Endodermal cell (in vitro differentiated cells): ENCODE measurements around the gene GABBR1. TPM values are rescaled to one million over a fixed set of nuclear protein-coding genes. Genes with fewer than 3 reads are reported as not detected.

Experiments used
- DNase-seq: peaks from one replicate; pipeline ENCODE4 v3.0.0-alpha.2; 2017
- H3K27ac ChIP-seq: 2 replicates; pipeline ENCODE4 v1.5.1; 2013; ENCODE audit warnings: mild to moderate bottlenecking, low read depth, low read length, moderate library complexity
- H3K27me3 ChIP-seq: 2 replicates; pipeline ENCODE4 v1.6.1; 2013; ENCODE audit warnings: mild to moderate bottlenecking, low read length, moderate library complexity; ENCODE audit not compliant: insufficient read depth, control insufficient read depth, poor library complexity, severe bottlenecking
- H3K36me3 ChIP-seq: 2 replicates; pipeline ENCODE4 v1.7.0; 2013; ENCODE audit warnings: mild to moderate bottlenecking, low read length, moderate library complexity; ENCODE audit not compliant: control insufficient read depth, insufficient read depth
- H3K4me1 ChIP-seq: one replicate; pipeline ENCODE4 v1.7.0; 2013; ENCODE audit warnings: low read length; ENCODE audit not compliant: control insufficient read depth, insufficient read depth
- H3K4me3 ChIP-seq: 2 replicates; pipeline ENCODE4 v1.5.1; 2013; ENCODE audit warnings: mild to moderate bottlenecking, low read length, moderate library complexity
- H3K9ac ChIP-seq: 2 replicates; pipeline ENCODE4 v1.6.1; 2013; ENCODE audit warnings: mild to moderate bottlenecking, low read length, moderate library complexity; ENCODE audit not compliant: poor library complexity, severe bottlenecking; ENCODE audit errors: extremely low read depth
- H3K9me3 ChIP-seq: 2 replicates; pipeline ENCODE4 v1.6.1; 2013; ENCODE audit warnings: mild to moderate bottlenecking, low read length, moderate library complexity; ENCODE audit not compliant: control insufficient read depth
- H3K27ac Mint-ChIP-seq: 2 replicates; pipeline ENCODE4 v1.8.0; 2020; ENCODE audit warnings: mixed read lengths
- H3K27me3 Mint-ChIP-seq: 2 replicates; pipeline ENCODE4 v1.8.0; 2021; ENCODE audit warnings: mild to moderate bottlenecking, mixed read lengths; ENCODE audit not compliant: insufficient read depth
- H3K36me3 Mint-ChIP-seq: 2 replicates; pipeline ENCODE4 v1.8.0; 2020; ENCODE audit warnings: low read depth, mixed read lengths
- H3K4me1 Mint-ChIP-seq: 2 replicates; pipeline ENCODE4 v1.8.0; 2020; ENCODE audit warnings: mixed read lengths
- H3K4me3 Mint-ChIP-seq: 2 replicates; pipeline ENCODE4 v1.8.0; 2020; ENCODE audit warnings: mild to moderate bottlenecking, moderate library complexity, mixed read lengths
- H3K9me3 Mint-ChIP-seq: 2 replicates; pipeline ENCODE4 v1.8.0; 2020; ENCODE audit warnings: mild to moderate bottlenecking, mixed read lengths
- CTCF ChIP-seq: fragments of 200-600 bp; sonication (generic); conservative IDR thresholded peaks from 2 replicates; pipeline ENCODE4 v1.5.0; 2021; ENCODE audit warnings: antibody characterized with exemption, mild to moderate bottlenecking
- WGBS, 2 experiments: methylation state at CpG; one replicate each; pipeline versions ENCODE4 v1.1.5 to v1.1.7; 2013; ENCODE audit warnings: missing lambda C conversion rate in 2 of 2, mixed read lengths in 1 of 2; ENCODE audit not compliant: insufficient coverage in 1 of 2, insufficient read length in 1 of 2; 5-methylcytosine and 5-hydroxymethylcytosine counted together
- long read RNA-seq, 4 experiments: library from polyadenylated mRNA in 2 of 4; library from RNA in 1 of 4; library from capped mRNA in 1 of 4; stranded (forward) in 3 of 4; unstranded in 1 of 4; transcript quantifications; one replicate each; pipeline ENCODE4 v2.0.0, GENCODE V29; 2020 to 2021; ENCODE audit warnings: inconsistent platforms in 1 of 4
- polyA plus RNA-seq, 2 experiments: library from polyadenylated mRNA; stranded (reverse); fragments of 50-300 nt; gene quantifications; one replicate each; pipeline ENCODE4 v1.2.3, GENCODE V29; 2013
- total RNA-seq, 2 donors: library from RNA; stranded (reverse); fragmentation: NEBNext Ultra II Directional in 1 of 2; extraction: Animal tissue kit (Norgen Biotek cat#: 25700) in 1 of 2; gene quantifications; 2 replicates in 1 of 2; 3 replicates in 1 of 2; pipeline ENCODE4 v1.2.1, GENCODE V29; 2021

The GABBR1 gene
- 10 to 100 TPM; 81.8 to 99.1 TPM for total RNA-seq
- polyA plus RNA-seq (2013, experiment 1 of 2): 59.1 TPM
- polyA plus RNA-seq (2013, experiment 2 of 2): 52.2 TPM
- long read RNA-seq, experiment 1, partial matches to known transcripts: 1 of 4 reads
- long read RNA-seq, experiment 1, other reads (novel, unspliced or antisense): 3 of 4 reads
- long read RNA-seq, experiment 2, partial matches to known transcripts: 17 of 27 reads
- long read RNA-seq, experiment 2, other reads (novel, unspliced or antisense): 10 of 27 reads
- long read RNA-seq, experiment 3, partial matches to known transcripts: 5 of 14 reads
- long read RNA-seq, experiment 3, other reads (novel, unspliced or antisense): 9 of 14 reads
- long read RNA-seq, experiment 4, partial matches to known transcripts: 0 of 1 reads
- long read RNA-seq, experiment 4, other reads (novel, unspliced or antisense): 1 of 1 reads

DNA sequence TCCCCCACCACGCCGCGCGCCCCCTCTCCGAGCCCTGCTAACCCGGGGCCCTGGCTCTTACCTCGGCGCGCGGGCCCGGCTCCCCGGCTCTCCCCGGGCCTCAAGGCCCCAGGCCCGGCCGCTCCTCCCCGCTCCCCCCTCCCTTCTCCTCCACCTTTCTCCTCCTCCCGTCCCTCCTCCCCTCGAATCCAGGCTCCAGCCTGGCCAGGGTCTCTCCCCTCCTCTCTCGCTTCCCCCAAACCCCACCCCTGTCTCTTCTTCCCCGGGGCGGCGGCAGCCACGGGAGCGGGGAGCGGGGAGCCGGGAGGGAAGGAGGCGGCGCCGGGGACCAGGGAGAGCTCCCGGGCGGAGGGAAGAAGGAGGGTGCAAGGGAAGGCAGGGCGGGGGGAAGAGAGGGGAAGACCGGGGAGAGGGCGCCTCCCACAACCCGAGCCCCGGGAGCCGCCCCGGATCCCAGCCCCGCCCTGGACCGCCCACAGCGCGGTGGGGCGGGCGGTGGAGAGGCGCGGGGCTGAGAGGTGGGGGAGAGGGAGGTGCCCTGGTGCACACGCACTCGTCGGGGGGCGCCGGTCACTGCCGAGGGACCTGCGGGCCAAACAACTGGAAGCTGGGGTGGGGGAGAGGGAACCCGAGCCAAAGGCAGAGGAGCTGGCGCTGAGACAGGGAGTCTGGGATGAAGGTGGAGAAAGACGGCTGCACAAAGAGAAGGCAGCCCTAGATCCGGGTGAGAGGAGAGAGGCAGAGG is at the start of gene GABBR1:
Gene GABBR1 (minus strand): TSS at position 395 of the 745 bp plus-strand sequence. CDS start 798 bp downstream, outside the sequence.
- Mint-ChIP-seq H3K4me1 (peaks cover 35% of the 10 kb centered on the region), H3K9me3 (no peaks in the 10 kb centered on the region), H3K4me3 (peak within 1 kb of the TSS; percentile 80), H3K27ac (peak within 1 kb of the TSS; percentile 77), H3K36me3 (no peaks in the 10 kb centered on the region), H3K27me3 (peaks cover 18% of the 10 kb centered on the region)
- Histone ChIP-seq H3K4me1 (no peaks in the 10 kb centered on the region), H3K27me3 (peaks cover 10% of the 10 kb centered on the region), H3K27ac (peak within 1 kb of the TSS; percentile 79), H3K36me3 (no peaks in the 10 kb centered on the region), H3K9ac (peak within 1 kb of the TSS; percentile 33), H3K9me3 (no peaks in the 10 kb centered on the region), H3K4me3 (peak within 1 kb of the TSS; percentile 92)
- WGBS, 2 experiments: 0% methylated on average over 9 to 56 of the region's 57 CpGs
- TF ChIP-seq CTCF: no peak
- DNase-seq: peak; percentile 95

DNA sequence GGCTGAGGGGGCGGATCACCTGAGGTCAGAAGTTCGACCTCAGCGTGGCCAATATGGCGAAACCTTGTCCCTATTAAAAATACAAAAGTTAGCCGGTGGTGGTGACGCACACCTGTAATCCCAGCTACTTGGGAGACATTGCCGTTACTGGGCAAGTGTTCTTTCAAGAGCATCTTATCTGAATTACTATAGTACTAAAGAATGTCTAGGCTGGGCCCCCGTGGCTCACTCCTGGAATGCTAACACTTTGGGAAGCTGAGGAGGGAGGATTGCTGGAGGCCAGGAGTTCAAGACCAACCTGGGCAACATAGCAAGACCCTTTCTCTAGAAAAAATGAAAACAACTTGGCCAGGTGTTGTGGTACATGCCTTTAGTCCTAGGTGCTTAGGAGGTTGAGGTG is 48.8 kb upstream of the GABBR1 start:
- Histone ChIP-seq H3K27ac (no peak overlapping the region), H3K4me3 (no peak overlapping the region), H3K4me1 (peaks cover 9% of the 10 kb centered on the region), H3K9ac (no peak overlapping the region), H3K27me3 (no peaks in the 10 kb centered on the region), H3K9me3 (peaks cover 10% of the 10 kb centered on the region), H3K36me3 (no peaks in the 10 kb centered on the region)
- no peak for TF ChIP-seq CTCF
- Mint-ChIP-seq H3K27me3 (peaks cover 5% of the 10 kb centered on the region), H3K36me3 (no peaks in the 10 kb centered on the region), H3K4me3 (no peak overlapping the region), H3K4me1 (peaks cover 20% of the 10 kb centered on the region), H3K27ac (no peak overlapping the region), H3K9me3 (peaks cover 10% of the 10 kb centered on the region)
- DNase-seq: no peak
- WGBS, 2 experiments: 91 to 96% methylated on average over 4 to 8 of the region's 8 CpGs

DNA sequence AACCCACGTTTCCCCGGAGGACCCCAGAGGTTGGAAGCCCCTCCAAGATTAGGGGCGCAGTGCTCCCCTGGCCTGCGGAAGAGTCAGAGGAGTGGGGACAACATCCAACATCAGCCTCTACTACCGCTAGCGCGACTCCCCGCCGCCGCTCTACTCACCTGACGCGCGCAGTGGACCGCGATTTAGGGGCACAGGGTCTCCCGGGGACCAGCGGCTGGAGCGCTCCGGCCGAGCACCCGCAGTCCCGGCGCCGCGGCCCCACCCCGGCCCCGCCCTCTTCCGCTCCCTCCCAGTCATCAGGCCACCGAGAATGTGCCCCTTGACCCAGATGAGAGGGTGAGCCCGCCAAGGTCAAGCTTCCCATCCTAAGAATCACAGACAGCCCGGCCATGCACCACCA is 47.9 kb upstream of the GABBR1 start, which contains the start of gene ZFP57:
Gene ZFP57 (minus strand): TSS at position 249 of the 400 bp plus-strand sequence. CDS start 4,149 bp downstream, outside the sequence.
- peaks cover 3% of the 10 kb centered on the region for H3K27me3 Mint-ChIP-seq
- peaks cover 10% of the 10 kb centered on the region for H3K9me3 ChIP-seq
- H3K9me3 Mint-ChIP-seq: peaks cover 10% of the 10 kb centered on the region
- DNase-seq: no peak
- no peaks in the 10 kb centered on the region for H3K36me3 ChIP-seq
- no peak within 1 kb of the TSS for H3K9ac ChIP-seq
- no peaks in the 10 kb centered on the region for H3K36me3 Mint-ChIP-seq
- 97% methylated on average over 24 to 31 of the region's 31 CpGs for WGBS, 2 experiments
- peaks cover 9% of the 10 kb centered on the region for H3K4me1 ChIP-seq
- peaks cover 26% of the 10 kb centered on the region for H3K4me1 Mint-ChIP-seq
- no peaks in the 10 kb centered on the region for H3K27me3 ChIP-seq
- H3K4me3 ChIP-seq: no peak within 1 kb of the TSS
- no peak within 1 kb of the TSS for H3K27ac Mint-ChIP-seq
- H3K4me3 Mint-ChIP-seq: no peak within 1 kb of the TSS
- no peak for TF ChIP-seq CTCF
- no peak within 1 kb of the TSS for H3K27ac ChIP-seq
